Choroid plexus epithelial cell (primary cell): Measurements from ENCODE around the gene SLC2A4RG.

Experiments
- DNase-seq: peaks from one replicate; pipeline ENCODE4 v3.0.0-alpha.2; 2010; ENCODE audit warnings: low read depth
- H3K4me3 ChIP-seq: 2 replicates; pipeline ENCODE4 v1.5.1; 2011; ENCODE audit warnings: low read depth, mild to moderate bottlenecking, control low read depth, low read length, moderate library complexity
- TF ChIP-seq, protein P1 (sequence below): conservative IDR thresholded peaks from 2 replicates; pipeline ENCODE4 v1.5.1; 2011; ENCODE audit warnings: low read depth, mild to moderate bottlenecking, control low read depth, inconsistent platforms, low read length, moderate library complexity

SLC2A4RG gene

GRCh38 chr20:63755933-63756647 lies 16.5 kb downstream of the SLC2A4RG start:
- TF ChIP-seq, protein P1, sequence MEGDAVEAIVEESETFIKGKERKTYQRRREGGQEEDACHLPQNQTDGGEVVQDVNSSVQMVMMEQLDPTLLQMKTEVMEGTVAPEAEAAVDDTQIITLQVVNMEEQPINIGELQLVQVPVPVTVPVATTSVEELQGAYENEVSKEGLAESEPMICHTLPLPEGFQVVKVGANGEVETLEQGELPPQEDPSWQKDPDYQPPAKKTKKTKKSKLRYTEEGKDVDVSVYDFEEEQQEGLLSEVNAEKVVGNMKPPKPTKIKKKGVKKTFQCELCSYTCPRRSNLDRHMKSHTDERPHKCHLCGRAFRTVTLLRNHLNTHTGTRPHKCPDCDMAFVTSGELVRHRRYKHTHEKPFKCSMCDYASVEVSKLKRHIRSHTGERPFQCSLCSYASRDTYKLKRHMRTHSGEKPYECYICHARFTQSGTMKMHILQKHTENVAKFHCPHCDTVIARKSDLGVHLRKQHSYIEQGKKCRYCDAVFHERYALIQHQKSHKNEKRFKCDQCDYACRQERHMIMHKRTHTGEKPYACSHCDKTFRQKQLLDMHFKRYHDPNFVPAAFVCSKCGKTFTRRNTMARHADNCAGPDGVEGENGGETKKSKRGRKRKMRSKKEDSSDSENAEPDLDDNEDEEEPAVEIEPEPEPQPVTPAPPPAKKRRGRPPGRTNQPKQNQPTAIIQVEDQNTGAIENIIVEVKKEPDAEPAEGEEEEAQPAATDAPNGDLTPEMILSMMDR: no peak
- DNase-seq: no peak
- H3K4me3 ChIP-seq: no peak overlapping the region

DNA sequence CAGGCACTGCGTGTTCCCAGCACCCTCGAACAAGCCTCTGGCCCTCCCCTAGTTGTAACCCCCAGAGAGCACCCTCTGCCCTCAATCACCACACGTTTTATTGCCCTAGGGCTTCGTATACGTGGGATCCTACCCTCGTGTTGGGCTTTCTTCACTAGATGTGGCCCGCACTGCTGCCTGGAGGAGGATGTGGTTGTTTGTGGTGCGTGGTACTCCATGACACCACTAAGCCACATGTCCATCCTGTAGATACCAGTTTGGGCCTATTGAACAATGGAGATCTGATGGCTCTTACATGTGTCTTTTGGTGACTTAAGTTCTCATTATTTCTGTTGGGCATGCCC lies 17.0 kb downstream of the SLC2A4RG start:
- no peak for DNase-seq
- H3K4me3 ChIP-seq: no peak overlapping the region
- TF ChIP-seq, protein P1: no peak

- TF ChIP-seq, protein P1: no peak
- no peak for DNase-seq
- no peak overlapping the region for H3K4me3 ChIP-seq
These were observed 18.6 kb downstream of the SLC2A4RG start for GRCh38 chr20:63758152-63758551.

DNA sequence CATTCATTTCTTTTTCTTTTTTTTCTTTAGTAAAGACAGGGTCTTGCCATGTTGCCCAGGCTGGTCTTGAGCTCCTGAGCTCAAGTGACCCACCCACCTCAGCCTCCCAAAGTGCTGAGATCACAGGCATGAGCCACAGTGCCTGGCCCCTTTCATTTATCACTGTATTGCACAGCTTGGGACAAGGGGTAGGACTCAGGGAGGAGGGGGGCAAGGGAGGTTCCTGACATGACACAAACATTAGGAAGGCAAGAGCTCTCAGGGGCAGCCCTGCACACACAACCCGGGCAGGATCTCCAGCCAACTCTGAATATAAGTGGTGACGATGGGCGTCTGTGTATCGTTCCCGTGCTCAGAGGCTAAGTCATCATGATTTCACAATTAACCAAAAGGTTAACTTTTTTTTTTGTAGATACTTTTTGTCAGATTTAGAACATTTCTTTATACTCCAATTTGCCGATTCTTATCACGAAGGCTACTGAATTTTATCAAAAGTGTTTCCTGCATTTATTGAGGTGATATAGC lies 19.9 kb downstream of the SLC2A4RG start:
- no peak for DNase-seq
- TF ChIP-seq, protein P1: no peak
- H3K4me3 ChIP-seq: no peak overlapping the region

DNA sequence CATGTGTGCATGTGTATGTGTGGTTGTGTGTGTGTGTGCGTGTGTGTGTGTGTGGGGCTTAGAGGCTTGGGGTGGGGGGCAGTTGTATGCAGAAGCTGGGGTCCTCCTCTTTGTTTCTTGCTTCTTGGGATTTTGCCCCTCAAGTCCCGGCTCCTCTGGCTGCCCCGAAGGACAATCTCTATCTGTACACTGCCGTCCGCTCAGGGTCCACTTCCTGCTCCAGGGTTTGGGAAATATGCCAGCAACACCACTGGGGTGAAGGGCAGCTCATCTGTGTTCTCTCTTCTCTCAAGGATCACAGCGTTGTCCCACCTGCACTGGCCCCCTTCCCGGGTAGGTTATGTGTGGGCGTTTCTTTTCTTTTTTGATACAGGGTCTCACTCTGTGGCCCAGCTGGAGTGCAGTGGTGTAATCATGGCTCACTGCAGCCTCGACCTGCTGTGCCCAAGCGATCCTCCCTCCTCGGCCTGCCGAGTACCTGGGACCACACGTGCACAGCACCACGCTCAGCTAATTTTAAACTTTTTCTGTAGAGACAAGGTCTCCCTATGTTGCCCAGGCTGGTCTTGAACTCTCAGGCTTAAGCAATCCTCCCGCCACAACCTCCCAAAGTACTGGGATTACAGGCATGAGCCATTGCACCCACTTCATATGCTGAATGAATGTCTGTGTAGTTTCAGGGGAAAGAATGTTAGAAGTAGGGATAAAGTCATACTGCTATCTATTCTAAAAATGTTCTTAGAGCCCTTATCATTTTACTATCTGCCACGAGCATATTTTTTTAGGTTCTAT lies 25.7 kb downstream of the SLC2A4RG start:
- TF ChIP-seq, protein P1: no peak
- DNase-seq: peak; percentile 45
- H3K4me3 ChIP-seq: no peak overlapping the region

DNA sequence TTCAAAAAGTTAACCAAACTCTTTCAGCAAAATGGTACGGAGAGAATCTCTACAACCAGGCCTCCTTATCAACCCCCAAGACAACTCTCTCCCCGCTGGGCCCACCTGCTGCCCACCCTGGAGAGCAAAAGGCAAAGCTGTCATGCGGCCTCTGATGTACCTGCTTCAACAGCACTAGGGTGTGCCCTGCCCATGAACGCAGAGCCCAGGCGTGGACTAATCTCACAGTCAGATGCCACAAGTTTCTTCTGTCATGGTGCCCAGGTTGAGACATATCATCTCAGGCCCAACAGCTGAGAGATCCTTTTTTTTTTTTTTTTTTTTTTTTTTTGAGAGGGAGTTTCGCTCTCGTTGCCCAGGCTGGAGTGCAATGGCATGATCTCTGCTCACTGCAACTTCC lies 26.3 kb downstream of the SLC2A4RG start:
- TF ChIP-seq, protein P1: no peak
- DNase-seq: no peak
- no peak overlapping the region for H3K4me3 ChIP-seq
